H9 (cell line): Measurements from ENCODE around the gene F8. TPM values are rescaled to one million over a fixed set of nuclear protein-coding genes. Genes with fewer than 3 reads are reported as not detected.
A peak's percentile ranks its signal among the peaks of the same experiment; 100 is the strongest.

Source experiments
- DNase-seq: peaks from one replicate; pipeline ENCODE4 v3.0.0-alpha.2; 2017
- H2AFZ ChIP-seq: one replicate; pipeline ENCODE4 v1.6.1; 2013; ENCODE audit warnings: mild to moderate bottlenecking, low read length, control low read depth, moderate library complexity
- H2AK5ac ChIP-seq: 2 replicates; pipeline ENCODE4 v1.6.1; 2013; ENCODE audit warnings: low read length, control low read depth, mixed read lengths; ENCODE audit not compliant: insufficient read length
- H2BK120ac ChIP-seq: one replicate; pipeline ENCODE4 v1.6.1; 2013; ENCODE audit warnings: low read depth, mild to moderate bottlenecking, low read length, control low read depth, inconsistent platforms; ENCODE audit not compliant: poor library complexity, severe bottlenecking
- H2BK12ac ChIP-seq: 2 replicates; pipeline ENCODE4 v1.6.1; 2013; ENCODE audit warnings: low read length, control low read depth, mixed read lengths, low read depth; ENCODE audit not compliant: insufficient read length
- H2BK15ac ChIP-seq: 2 replicates; pipeline ENCODE4 v1.6.1; 2013; ENCODE audit warnings: low read depth, low read length, control low read depth
- H2BK20ac ChIP-seq: one replicate; pipeline ENCODE4 v1.6.1; 2013; ENCODE audit warnings: low read depth, mild to moderate bottlenecking, low read length, control low read depth, inconsistent platforms; ENCODE audit not compliant: poor library complexity, severe bottlenecking
- H2BK5ac ChIP-seq: 2 replicates; pipeline ENCODE4 v1.6.1; 2013; ENCODE audit warnings: low read length, control low read depth, mixed read lengths; ENCODE audit not compliant: insufficient read length
- H3K14ac ChIP-seq: 2 replicates; pipeline ENCODE4 v1.6.1; 2013; ENCODE audit warnings: low read length, control low read depth; ENCODE audit not compliant: insufficient read depth
- H3K18ac ChIP-seq: 2 replicates; pipeline ENCODE4 v1.6.1; 2013; ENCODE audit warnings: low read depth, mild to moderate bottlenecking, mixed read lengths, low read length, control low read depth; ENCODE audit not compliant: insufficient read length
- H3K23ac ChIP-seq: 2 replicates; pipeline ENCODE4 v1.6.1; 2013; ENCODE audit warnings: low read length, control low read depth, mixed read lengths, low read depth; ENCODE audit not compliant: insufficient read length
- H3K23me2 ChIP-seq: 2 replicates; pipeline ENCODE4 v1.6.1; 2013; ENCODE audit warnings: low read depth, mild to moderate bottlenecking, mixed read lengths, low read length, control low read depth; ENCODE audit not compliant: insufficient read length, poor library complexity, severe bottlenecking
- H3K27ac ChIP-seq: 2 replicates; pipeline ENCODE4 v1.5.1; 2013; ENCODE audit warnings: low read length, control low read depth, mixed read lengths, low read depth; ENCODE audit not compliant: insufficient read length
- H3K27me3 ChIP-seq: 2 replicates; pipeline ENCODE4 v1.6.1; 2013; ENCODE audit warnings: low read length, control low read depth, inconsistent platforms; ENCODE audit not compliant: insufficient read depth
- H3K4ac ChIP-seq: 2 replicates; pipeline ENCODE4 v1.6.1; 2013; ENCODE audit warnings: low read depth, mild to moderate bottlenecking, control low read depth, inconsistent platforms, low read length, moderate library complexity
- H3K4me1 ChIP-seq: 2 replicates; pipeline ENCODE4 v1.6.1; 2013; ENCODE audit warnings: low read length, control low read depth, inconsistent platforms; ENCODE audit not compliant: insufficient read depth
- H3K4me2 ChIP-seq: 2 replicates; pipeline ENCODE4 v1.6.1; 2013; ENCODE audit warnings: low read length, control low read depth, mixed read lengths; ENCODE audit not compliant: insufficient read length, insufficient read depth
- H3K56ac ChIP-seq: 2 replicates; pipeline ENCODE4 v1.6.1; 2013; ENCODE audit warnings: low read depth, mild to moderate bottlenecking, mixed read lengths, low read length, control low read depth; ENCODE audit not compliant: insufficient read length
- H3K79me1 ChIP-seq: 2 replicates; pipeline ENCODE4 v1.6.1; 2013; ENCODE audit warnings: low read depth, mild to moderate bottlenecking, moderate library complexity, low read length, control low read depth, inconsistent platforms; ENCODE audit not compliant: insufficient read depth, poor library complexity, severe bottlenecking
- H3K79me2 ChIP-seq: 2 replicates; pipeline ENCODE4 v1.6.1; 2013; ENCODE audit warnings: low read length, control low read depth, inconsistent platforms; ENCODE audit not compliant: insufficient read depth
- H3K9ac ChIP-seq: 2 replicates; pipeline ENCODE4 v1.6.1; 2013; ENCODE audit warnings: low read length, control low read depth, mixed read lengths; ENCODE audit not compliant: insufficient read length; ENCODE audit errors: extremely low read depth
- H3K9me3 ChIP-seq: one replicate; pipeline ENCODE4 v1.6.1; 2013; ENCODE audit warnings: low read depth, low read length, inconsistent platforms; ENCODE audit not compliant: control insufficient read depth
- H3T11ph ChIP-seq: one replicate; pipeline ENCODE4 v1.6.1; 2013; ENCODE audit warnings: mild to moderate bottlenecking, low read length, control low read depth, inconsistent platforms
- H4K20me1 ChIP-seq: one replicate; pipeline ENCODE4 v1.6.1; 2013; ENCODE audit not compliant: control insufficient read depth, insufficient read length, insufficient read depth
- H4K5ac ChIP-seq: 2 replicates; pipeline ENCODE4 v1.6.1; 2013; ENCODE audit warnings: low read depth, mild to moderate bottlenecking, mixed read lengths, low read length, control low read depth; ENCODE audit not compliant: insufficient read length
- H4K8ac ChIP-seq: replicated peaks from 2 replicates; pipeline ENCODE4 v1.6.1; 2013; ENCODE audit warnings: low read length, control low read depth, mixed read lengths, low read depth; ENCODE audit not compliant: insufficient read length
- H4K91ac ChIP-seq: 2 replicates; pipeline ENCODE4 v1.6.1; 2013; ENCODE audit warnings: low read depth, mild to moderate bottlenecking, moderate library complexity, mixed read lengths, low read length, control low read depth; ENCODE audit not compliant: insufficient read length
- H3K27ac Mint-ChIP-seq, 3 experiments: 2 replicates in 2 of 3; 3 replicates in 1 of 3; pipeline ENCODE4 v1.8.0; 2020 to 2021; ENCODE audit warnings: mixed read lengths in 3 of 3, mild to moderate bottlenecking in 1 of 3, moderate library complexity in 1 of 3
- H3K27me3 Mint-ChIP-seq: 2 replicates; pipeline ENCODE4 v1.8.0; 2021; ENCODE audit warnings: low read depth, mild to moderate bottlenecking, moderate library complexity, mixed read lengths
- H3K36me3 Mint-ChIP-seq, 3 experiments: 2 replicates in 2 of 3; 3 replicates in 1 of 3; pipeline ENCODE4 v1.8.0; 2020 to 2021; ENCODE audit warnings: low read depth in 3 of 3, mixed read lengths in 3 of 3; ENCODE audit not compliant: insufficient read depth in 1 of 3
- H3K4me1 Mint-ChIP-seq, 2 experiments: 2 replicates each; pipeline ENCODE4 v1.8.0; 2020; ENCODE audit warnings: mixed read lengths in 2 of 2
- H3K4me3 Mint-ChIP-seq, 2 experiments: 2 replicates in 1 of 2; 3 replicates in 1 of 2; pipeline ENCODE4 v1.8.0; 2020 to 2021; ENCODE audit warnings: mild to moderate bottlenecking in 2 of 2, mixed read lengths in 2 of 2, moderate library complexity in 1 of 2
- H3K9me3 Mint-ChIP-seq, 2 experiments: 2 replicates in 1 of 2; 3 replicates in 1 of 2; pipeline ENCODE4 v1.8.0; 2020; ENCODE audit warnings: mild to moderate bottlenecking in 2 of 2, mixed read lengths in 2 of 2, moderate library complexity in 1 of 2
- WGBS: extraction: QIAGEN DNeasy Blood & Tissue Kit; methylation state at CpG from one replicate; pipeline ENCODE4 v1.1.7; 2013; ENCODE audit warnings: missing lambda C conversion rate, low lambda C conversion rate, mixed read lengths; ENCODE audit not compliant: insufficient read length; ENCODE audit errors: extremely low coverage; 5-methylcytosine and 5-hydroxymethylcytosine counted together
- total RNA-seq: library from RNA; stranded (reverse); gene quantifications from 2 replicates; pipeline ENCODE4 v1.2.1, GENCODE V29; 2021
- TF ChIP-seq, protein P1 (sequence below): fragments of 200-600 bp; sonication (generic); conservative IDR thresholded peaks from 3 replicates; pipeline ENCODE4 v1.8.0; 2021; ENCODE audit warnings: antibody characterized with exemption, mild to moderate bottlenecking

Gene F8
- total RNA-seq, 1 experiment from 2014 or later = 3.1 TPM

- H4K20me1 ChIP-seq = no peaks in the 10 kb centered on the region
- peak overlapping the region; percentile 68 to 79 for H3K4me3 Mint-ChIP-seq
- no CpG with 5 or more reads among the region's 7 CpGs for WGBS
- no peak overlapping the region for H3K18ac ChIP-seq
- H3K4me1 ChIP-seq = peaks cover 3% of the 10 kb centered on the region; the same call in 1 of the 2 replicates
- no peak overlapping the region for H4K8ac ChIP-seq
- H3K79me1 ChIP-seq = no peaks in the 10 kb centered on the region
- DNase-seq = no peak
- H3K56ac ChIP-seq = no peak overlapping the region
- no peak overlapping the region for H3K4ac ChIP-seq
- no peak overlapping the region for H3T11ph ChIP-seq
- H2BK15ac ChIP-seq = no peak overlapping the region
- H2AK5ac ChIP-seq = no peak overlapping the region
- peaks cover 78 to 79% of the 10 kb centered on the region in 2 experiments for H3K9me3 Mint-ChIP-seq
- H3K23ac ChIP-seq = no peak overlapping the region
- H3K27ac Mint-ChIP-seq = no peak overlapping the region
- no peak overlapping the region for H2BK20ac ChIP-seq
- H3K23me2 ChIP-seq = peaks cover 5% of the 10 kb centered on the region
- no peak overlapping the region for H4K91ac ChIP-seq
- H3K9me3 ChIP-seq = peaks cover 29% of the 10 kb centered on the region
- no peak overlapping the region for H2BK5ac ChIP-seq
- peaks cover 5 to 16% (median 15%) of the 10 kb centered on the region in 3 experiments; a peak in 6 of 7 replicates for H3K36me3 Mint-ChIP-seq
- peaks cover 5% of the 10 kb centered on the region; the same call in 1 of the 2 replicates for H3K27me3 ChIP-seq
- H4K5ac ChIP-seq = no peak overlapping the region
- H3K9ac ChIP-seq = peak overlapping the region; percentile 70
- no peak overlapping the region for H3K27ac ChIP-seq
- no peak overlapping the region for H2AFZ ChIP-seq
- peaks cover 29% of the 10 kb centered on the region for H3K27me3 Mint-ChIP-seq
- no peaks in the 10 kb centered on the region for H3K79me2 ChIP-seq
- no peak overlapping the region for H3K14ac ChIP-seq
- peaks cover 15 to 30% of the 10 kb centered on the region in 2 experiments for H3K4me1 Mint-ChIP-seq
- no peak overlapping the region for H2BK12ac ChIP-seq
- no peak overlapping the region for H2BK120ac ChIP-seq
- peak overlapping the region; percentile 38 for H3K4me2 ChIP-seq
- TF ChIP-seq, protein P1, sequence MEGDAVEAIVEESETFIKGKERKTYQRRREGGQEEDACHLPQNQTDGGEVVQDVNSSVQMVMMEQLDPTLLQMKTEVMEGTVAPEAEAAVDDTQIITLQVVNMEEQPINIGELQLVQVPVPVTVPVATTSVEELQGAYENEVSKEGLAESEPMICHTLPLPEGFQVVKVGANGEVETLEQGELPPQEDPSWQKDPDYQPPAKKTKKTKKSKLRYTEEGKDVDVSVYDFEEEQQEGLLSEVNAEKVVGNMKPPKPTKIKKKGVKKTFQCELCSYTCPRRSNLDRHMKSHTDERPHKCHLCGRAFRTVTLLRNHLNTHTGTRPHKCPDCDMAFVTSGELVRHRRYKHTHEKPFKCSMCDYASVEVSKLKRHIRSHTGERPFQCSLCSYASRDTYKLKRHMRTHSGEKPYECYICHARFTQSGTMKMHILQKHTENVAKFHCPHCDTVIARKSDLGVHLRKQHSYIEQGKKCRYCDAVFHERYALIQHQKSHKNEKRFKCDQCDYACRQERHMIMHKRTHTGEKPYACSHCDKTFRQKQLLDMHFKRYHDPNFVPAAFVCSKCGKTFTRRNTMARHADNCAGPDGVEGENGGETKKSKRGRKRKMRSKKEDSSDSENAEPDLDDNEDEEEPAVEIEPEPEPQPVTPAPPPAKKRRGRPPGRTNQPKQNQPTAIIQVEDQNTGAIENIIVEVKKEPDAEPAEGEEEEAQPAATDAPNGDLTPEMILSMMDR = no peak
These were observed 218.1 kb downstream of the F8 start for GRCh38 chrX:154804261-154804956.
